Fibroblast of skin of abdomen (primary cell): ENCODE measurements around the gene TRAK1.
A peak's percentile ranks its signal among the peaks of the same experiment; 100 is the strongest.

Experiments
- DNase-seq: peaks from one replicate; pipeline ENCODE4 v3.0.0-alpha.2; 2013

Gene TRAK1

DNA sequence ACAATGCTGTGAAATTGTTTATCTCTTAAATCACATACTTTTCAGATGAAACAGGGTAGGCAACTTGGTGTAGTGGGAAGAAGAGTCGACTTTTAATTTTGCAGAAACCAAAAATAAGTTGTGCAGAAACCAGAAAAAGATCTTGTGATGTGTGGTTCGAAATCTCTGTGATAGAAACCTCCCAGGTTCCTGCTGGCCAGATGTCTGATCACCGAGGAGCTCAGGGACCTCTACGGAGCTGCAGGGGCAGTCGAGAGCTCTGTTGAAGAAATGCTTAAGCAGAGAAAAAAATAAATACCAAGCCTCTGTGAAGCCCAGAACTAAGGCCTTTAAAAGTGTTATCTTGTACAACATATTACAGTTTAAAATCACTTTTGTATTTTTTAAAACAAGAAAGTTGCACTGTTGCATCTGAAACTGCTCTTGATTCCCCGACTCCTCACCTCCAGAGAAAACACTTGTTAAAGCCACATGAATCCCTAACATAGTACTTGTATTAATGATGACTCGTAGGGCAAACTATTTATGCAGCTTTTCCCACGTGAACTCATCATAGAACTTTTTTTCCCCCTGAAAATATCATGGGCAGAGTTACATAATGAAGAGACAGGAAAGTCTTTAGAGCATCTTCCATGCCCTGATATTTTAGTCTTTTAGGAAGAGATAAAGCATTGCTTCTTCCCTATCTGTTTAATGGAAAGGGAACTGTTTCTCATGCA lies 123.6 kb downstream of the TRAK1 start:
- DNase-seq, result peak; percentile 36

DNA sequence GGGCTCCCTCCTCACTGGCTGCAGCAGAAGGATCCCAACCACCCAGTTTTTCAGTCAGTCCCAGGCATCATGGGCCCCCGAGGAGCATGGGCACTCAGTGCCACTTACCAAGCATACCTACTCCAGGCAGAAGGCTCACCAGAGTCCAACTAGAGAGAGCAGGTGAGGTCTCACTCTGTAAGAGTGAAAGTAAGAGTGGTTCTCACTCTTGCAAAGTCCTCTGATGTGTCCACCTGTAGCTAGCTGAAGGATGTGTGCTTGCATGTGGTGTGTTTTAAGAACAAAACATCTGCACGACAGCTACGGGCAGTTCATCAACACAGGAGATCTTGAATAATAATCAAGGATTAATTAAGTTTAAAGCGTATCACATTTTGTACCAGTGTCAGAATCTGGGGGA lies 125.1 kb downstream of the TRAK1 start:
- DNase-seq, result no peak

DNA sequence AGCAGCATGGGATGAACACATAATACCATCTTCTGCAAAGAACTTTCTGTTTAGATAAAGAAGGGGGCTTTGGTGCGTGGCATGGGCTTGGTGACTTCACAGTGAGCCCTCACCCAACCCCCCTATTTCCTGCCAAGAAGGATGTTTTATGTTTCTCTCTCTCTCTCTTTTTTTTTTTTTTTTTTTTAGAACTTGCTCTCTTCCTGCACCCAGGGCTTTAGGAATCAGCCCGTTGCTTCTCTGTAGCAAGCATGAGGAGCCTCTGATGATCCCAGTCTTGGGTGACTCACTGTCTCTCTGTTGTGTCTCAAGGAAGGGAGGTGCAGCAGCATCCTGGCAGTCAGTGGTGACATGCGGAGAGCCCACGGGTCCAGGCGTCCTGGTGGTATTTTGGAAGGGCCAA lies 125.8 kb downstream of the TRAK1 start:
- DNase-seq, result peak; percentile 47

DNA sequence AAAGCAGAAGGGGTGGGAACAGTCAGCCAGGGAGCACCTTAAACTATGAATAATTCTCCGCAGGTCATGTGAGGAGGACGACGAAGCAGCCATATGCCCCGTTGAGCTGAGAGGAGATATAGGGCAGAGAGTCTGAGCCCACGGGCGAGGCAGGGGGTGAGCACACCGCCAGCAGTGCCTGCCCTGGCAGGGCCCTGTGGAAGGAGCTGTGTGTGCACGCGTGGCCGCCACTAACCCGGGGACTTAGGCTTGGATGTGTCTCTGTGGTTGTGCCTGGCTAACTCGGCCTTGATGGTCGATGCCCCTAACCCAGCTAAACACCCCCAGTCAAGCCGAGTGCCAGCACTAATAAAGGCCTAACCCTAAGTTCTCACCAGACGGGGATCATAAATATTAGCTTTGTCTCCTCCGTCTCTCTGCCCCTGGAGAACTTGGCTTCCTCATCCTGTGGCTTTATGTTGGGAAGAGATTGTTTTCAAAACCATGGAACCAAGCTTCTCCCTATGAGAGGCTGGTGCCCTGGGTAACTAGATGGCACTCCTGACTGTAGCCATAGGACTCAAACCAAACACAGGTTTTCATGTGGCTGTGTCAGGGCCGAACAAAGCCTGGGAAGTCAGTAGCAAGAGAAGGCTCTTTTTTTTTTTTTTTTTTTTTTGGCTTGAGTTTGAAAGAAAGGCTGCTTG lies 129.4 kb downstream of the TRAK1 start:
- no peak for DNase-seq

DNA sequence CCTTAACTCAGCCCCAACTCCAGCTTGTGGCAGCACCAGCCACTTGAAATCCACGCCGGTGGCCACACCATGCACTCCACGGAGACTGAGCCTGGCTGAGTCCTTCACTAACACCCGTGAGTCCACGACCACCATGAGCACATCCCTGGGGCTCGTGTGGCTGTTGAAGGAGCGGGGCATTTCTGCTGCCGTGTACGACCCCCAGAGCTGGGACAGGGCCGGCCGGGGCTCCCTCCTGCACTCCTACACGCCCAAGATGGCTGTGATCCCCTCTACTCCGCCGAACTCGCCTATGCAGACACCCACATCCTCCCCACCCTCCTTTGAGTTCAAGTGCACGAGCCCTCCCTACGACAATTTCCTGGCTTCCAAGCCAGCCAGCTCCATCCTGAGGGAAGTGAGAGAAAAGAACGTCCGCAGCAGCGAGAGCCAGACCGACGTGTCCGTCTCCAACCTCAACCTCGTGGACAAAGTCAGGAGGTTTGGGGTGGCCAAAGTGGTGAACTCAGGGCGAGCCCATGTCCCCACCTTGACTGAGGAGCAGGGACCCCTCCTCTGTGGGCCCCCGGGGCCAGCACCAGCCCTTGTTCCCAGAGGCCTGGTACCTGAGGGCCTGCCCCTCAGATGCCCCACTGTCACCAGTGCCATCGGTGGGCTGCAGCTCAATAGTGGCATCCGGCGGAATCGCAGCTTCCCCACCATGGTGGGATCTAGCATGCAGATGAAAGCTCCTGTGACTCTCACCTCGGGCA lies 132.0 kb downstream of the TRAK1 start:
- no peak for DNase-seq

- no peak for DNase-seq
Measured at GRCh38 chr3:42224178-42224577, 133.0 kb downstream of the TRAK1 start.

- DNase-seq, result no peak
Measured at GRCh38 chr3:42224658-42225421, 133.7 kb downstream of the TRAK1 start.

GRCh38 chr3:42225486-42226363 lies 134.6 kb downstream of the TRAK1 start:
- DNase-seq, result no peak

DNA sequence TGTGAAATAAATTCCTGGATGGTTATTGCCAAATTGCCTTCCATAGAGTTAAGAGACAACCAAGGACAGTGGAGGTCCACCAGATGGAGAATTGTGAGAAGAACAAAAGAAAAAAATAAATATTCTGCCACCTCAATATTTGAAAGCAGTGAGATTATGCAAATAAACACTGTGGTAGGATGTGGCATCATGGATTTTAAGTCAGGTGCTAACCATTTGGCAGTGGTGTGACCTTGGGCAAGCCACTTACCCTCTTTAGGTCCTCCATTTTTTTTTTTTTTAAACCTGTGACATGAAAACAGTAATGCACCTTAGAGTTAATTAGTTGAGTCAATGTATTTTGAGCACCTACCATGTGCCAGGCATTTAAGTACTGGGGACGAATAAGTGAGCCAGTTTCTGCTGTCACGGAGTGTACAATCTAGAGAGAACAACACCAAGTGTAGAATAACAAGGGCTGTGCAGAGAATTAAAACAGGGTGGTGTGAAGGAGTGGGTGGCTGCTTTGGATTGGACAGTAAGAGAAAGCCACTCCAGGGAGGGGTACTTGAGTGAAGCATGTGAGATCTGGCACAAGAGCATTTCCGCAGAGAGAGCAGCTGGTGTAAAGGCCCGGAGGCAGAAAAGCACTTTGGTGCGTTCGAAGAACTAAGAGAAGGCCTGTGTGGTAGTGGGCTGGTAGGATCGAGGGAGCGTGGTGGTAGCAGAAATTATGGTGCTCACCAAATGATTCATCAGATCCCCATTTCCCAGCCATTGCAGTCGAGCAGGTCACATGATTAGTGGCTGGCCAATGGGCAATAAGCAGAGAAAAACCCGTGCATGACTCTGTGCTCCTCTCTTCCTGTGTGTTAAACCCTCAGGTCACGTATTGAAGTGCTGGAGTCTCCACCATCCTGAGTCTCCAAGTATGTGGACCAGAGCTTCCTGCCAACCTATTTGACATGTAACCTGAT lies 135.6 kb downstream of the TRAK1 start:
- DNase-seq, result no peak

GRCh38 chr3:42228796-42229195 lies 137.6 kb downstream of the TRAK1 start:
- DNase-seq, result no peak

GRCh38 chr3:42229266-42229941 lies 138.2 kb downstream of the TRAK1 start:
- DNase-seq, result no peak

GRCh38 chr3:42229942-42230688 lies 139.0 kb downstream of the TRAK1 start:
- peak; percentile 60 for DNase-seq

GRCh38 chr3:42230860-42231259 lies 139.7 kb downstream of the TRAK1 start:
- no peak for DNase-seq

- no peak for DNase-seq
Measured at GRCh38 chr3:42235532-42235931, 144.4 kb downstream of the TRAK1 start.

GRCh38 chr3:42236611-42237010 lies 145.5 kb downstream of the TRAK1 start:
- no peak for DNase-seq

GRCh38 chr3:42246091-42246490 lies 154.9 kb downstream of the TRAK1 start:
- DNase-seq, result no peak

DNA sequence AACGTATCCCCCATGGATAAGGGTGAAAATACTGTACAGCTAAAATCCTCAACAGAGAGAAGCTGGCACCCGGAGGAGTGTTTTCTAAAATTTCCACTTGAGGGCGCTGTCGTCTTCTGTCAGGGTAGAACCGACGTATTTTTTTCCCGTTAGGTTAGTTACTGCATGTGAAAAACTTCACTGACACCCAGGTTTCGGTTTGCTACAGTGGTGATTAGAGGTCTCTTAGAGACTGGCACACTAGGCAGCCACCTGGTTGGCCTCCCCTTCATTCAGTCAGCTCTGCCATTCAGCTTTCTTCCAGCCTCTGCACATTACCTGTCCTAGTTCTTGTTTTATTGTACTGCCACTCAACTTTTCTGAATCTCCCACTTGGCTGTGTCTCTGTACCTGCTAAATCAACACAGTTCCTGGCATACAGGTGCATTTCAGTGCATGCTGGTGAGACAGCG lies 156.4 kb downstream of the TRAK1 start:
- DNase-seq, result peak; percentile 49

GRCh38 chr3:42250761-42251160 lies 159.6 kb downstream of the TRAK1 start:
- DNase-seq, result no peak

DNA sequence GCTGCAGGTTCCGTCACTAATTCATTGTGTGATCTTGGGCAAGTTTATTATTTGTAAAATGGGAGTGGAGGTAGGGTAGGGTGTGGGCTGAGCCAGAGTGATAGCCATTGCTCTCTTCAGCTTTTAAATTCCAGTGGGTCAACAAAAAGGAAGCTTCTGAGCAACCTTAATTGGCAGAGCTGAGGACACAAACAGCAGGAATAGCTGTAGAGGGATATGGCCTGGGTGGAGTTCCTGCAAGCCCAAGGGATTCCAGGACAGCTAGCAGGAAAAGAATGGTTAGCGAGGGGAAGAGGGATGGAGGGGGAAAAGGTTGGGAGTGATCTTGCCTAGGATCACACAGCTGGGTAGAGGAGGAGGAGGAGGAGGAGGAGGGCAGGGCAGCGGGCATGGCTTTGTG lies 163.4 kb downstream of the TRAK1 start:
- DNase-seq, result no peak
